Activated CD8-positive, alpha-beta memory T cell treated with anti-CD3 and anti-CD28 coated beads for 1 hour (primary cell): Measurements from ENCODE around the gene PPT2.

ENCODE experiments used
- DNase-seq, 2 donors: peaks; one replicate each; pipeline ENCODE4 v3.0.0-alpha.2; 2020; ENCODE audit warnings: low read depth in 1 of 2; ENCODE audit errors: extremely low read depth in 1 of 2

Gene PPT2

GRCh38 chr6:32151863-32152768 lies 1.8 kb upstream of the PPT2 start, which contains the start of gene PRRT1:
Gene PRRT1 (minus strand): TSS chr6:32151939. CDS start chr6:32151827, 112 bp downstream.
- no peak for DNase-seq

- no peak for DNase-seq
Measured at GRCh38 chr6:32152769-32153563, 975 bp upstream of the PPT2 start.

GRCh38 chr6:32154514-32155161 lies 697 bp downstream of the PPT2 start:
- peak in 1 of 2 donors; percentile 41 for DNase-seq

DNA sequence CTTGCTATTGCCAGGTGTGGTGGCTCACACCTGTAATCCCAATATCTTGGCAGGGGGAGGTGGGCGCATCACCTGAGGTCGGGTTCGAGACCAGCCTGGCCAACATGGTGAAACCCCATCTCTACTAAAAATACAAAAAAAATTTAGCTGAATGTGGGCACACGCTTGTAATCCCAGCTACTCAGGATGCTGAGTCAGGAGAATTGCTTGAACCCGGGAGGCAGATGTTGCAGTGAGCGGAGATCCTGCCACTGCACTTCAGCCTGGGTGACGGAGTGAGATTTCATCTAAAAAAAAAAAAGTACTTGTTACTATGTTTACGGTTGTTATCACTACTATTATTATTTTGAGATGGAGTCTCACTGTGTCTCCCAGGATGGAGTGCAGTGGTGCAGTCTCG lies 3.0 kb downstream of the PPT2 start:
- DNase-seq = no peak

DNA sequence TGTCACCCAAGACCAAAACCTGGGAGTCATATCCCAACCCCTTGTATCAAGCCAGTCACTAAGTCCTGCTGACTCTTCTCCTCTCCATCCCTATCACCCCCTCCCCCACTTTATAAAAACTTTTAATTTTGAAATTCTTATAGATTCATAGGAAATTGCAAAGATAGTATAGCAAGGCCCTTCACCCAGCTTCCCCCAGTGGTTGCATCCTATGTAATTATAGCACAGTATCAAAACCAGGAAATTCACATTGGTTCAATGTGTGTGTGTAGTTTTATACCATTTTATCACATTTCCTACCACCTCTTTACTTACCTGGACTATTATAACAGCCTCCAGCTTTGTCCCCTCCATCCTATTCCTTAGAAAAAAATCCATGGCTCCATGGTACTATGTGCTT lies 4.1 kb downstream of the PPT2 start:
- no peak for DNase-seq

GRCh38 chr6:32163559-32164258 lies 9.8 kb downstream of the PPT2 start:
- no peak for DNase-seq

DNA sequence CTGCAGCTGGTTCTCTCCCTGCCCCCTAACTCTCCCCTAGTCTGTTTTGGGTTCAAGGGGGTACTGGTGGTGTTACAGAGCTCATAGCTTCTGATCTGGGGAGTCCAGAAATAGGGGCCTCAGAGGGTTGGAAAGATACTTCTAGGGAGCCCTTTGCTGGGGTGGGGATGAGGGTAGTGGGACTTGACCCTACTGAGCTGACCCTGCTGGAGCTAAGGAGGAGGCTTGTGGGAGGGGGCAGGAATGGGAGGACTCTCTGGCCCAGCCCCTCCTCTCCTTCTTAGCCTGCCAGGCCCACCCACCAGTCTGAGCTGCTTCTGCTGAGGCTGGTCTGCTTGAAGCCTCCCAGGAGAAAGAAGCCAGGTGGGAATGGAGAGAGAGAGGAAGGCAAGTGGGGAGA lies 10.4 kb downstream of the PPT2 start, which contains the start of gene EGFL8:
EGFL8 (plus strand) TSS at position 301 of the 400 bp plus-strand sequence. CDS start 1,571 bp downstream, outside the sequence.
- DNase-seq = no peak

- DNase-seq = no peak
Measured at GRCh38 chr6:32166411-32167061, 12.6 kb downstream of the PPT2 start.

DNA sequence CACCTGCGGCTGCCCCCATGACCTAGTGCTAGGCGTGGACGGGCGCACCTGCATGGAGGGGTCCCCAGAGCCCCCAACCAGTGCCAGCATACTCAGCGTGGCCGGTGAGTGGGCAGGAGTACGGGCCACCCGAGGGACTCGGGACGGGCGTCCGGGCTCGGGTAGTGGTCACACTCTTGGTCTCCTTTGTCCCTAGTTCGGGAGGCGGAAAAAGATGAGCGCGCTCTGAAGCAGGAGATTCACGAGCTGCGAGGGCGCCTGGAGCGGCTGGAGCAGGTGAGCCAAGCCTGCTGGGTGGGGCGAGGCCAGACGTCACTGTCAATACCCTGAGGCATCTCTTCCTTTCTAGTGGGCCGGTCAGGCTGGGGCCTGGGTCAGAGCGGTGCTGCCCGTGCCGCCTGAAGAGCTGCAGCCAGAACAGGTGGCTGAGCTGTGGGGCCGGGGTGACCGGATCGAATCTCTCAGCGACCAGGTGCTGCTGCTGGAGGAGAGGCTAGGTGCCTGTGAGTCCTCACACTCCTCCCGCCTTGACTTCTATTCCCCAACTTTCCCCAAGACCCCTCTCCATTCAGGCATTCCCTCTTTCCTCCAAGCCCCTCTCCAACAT lies 13.3 kb downstream of the PPT2 start:
- no peak for DNase-seq

DNA sequence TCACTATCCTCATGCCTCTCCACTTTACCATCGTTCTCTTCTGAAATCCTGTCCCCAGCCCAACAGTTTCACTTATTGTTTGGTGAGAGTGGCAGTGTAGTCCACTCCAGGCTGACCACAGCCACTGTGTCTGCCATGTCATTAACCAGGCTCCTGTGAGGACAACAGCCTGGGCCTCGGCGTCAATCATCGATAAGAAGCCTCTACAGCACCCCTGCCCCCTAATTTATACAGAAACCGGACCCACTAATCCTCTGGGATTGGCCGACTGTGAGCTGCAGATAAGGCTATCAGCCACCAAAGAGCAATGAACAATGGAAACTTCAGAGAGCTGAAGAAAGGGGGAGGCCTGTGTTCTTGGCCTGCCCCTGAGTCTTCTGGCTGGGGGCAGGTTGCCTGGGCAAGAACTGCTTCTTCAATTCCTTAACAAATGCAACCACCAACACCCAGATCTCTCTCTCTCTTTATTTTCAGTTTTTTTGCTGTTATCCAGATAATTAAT lies 13.9 kb downstream of the PPT2 start:
- DNase-seq = no peak

DNA sequence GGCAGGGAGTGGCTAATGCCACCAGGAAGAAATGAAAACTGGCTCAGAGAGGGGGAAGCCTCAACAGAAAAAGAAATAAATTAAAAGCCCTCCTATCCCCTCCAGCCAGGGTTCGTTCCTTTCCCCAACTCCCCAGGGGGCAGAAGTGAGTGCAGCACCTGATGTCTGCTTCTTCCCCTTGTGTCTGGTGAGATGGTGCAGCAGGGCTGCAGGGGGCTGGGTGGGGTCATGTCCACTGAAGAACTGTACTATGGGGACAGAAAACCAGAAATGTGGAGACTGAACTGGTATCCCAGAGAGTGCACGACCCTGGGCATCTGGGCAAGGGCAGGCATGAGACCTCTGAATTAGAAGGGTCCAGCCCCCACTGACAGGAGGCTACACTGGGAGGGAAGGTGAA lies 14.4 kb downstream of the PPT2 start:
- no peak for DNase-seq

- DNase-seq = no peak
Measured at GRCh38 chr6:32168807-32169591, 15.1 kb downstream of the PPT2 start.

DNA sequence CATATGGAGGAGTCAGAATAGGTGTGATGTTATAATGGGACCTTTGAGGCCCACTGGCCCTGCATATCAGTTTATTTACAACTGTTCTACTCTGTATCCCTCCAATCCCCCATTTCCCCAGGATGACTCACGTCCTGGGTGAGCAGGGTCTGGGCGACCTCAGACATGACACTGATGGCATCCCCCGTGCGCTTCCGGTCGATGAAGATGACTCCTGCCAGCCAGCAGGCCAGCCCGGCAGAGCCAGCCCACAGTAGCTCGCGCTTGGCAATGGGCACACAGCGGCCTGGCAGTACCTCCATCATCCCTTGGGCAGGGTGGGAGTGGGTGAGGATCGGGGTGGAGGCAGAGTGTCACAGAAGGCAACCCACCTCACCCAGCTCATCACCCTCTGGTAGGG lies 16.4 kb downstream of the PPT2 start:
- DNase-seq = no peak

DNA sequence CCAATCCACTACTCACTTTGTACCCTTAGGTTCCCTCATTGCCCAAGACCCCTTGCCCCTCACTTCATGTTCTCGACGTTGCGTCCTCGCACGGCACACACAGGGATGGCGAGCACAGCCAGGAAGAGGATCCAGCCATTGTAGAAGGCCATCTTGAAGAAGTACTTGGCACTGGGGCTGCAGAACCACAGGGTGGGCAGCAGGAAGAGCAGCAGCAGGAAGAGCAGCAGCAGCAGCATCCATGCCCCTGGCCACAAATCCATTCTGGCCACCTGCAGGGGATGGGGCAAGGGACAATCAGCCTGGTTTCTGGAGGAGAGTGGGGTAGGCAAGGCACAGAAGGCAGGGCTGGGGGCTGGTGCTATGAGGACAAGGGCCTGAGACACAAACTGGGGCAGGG lies 17.3 kb downstream of the PPT2 start:
- no peak for DNase-seq

DNA sequence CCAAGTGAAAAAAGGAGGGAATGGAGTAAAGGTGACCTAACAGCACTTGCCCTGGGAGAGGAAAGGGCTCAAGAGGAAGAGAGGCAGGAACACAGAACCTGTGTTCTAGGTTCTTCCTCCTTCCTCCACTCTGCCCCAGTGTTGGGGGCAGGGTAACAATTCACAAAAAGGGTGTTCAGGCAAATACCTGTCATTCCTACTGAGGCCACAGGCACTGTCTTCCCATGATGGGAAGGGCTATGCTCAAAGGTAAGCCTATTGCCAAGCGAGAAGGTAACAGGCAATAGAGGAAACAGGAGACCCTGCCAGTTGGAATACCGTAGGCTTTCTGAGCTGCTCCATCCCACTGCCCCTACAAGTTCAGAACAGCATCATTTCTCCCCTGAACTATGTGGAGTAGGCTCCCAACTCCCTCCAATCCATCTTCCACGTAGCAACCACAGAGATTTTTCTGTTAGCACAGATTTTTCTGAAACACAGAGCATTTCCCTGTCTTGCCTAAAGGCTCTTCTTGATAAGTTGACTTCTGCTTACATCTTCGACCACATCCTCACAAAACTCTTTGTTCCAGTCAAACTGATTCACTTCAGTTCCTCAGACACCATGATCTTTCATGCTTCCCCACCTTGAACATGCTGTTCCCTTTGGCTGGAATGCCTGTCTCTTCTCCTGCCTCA lies 19.2 kb downstream of the PPT2 start:
- no peak for DNase-seq

DNA sequence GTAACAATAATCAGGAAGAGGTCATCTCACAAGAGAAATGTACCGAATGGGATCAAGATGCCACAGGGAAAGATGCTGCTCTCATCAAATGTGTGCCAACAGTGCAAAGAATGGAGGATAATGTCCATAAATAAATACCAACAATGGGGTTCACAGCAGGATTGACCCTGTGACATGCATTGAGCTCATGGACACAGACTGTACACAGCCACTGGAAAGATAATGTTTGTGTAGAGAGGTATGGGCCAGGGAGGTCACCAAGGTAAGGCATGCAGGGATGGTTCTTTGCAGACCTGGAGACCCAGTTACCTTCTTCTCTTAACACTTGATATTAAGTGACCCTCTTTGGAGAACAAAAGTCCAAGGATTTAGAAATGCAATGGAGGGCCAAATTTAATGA lies 20.5 kb downstream of the PPT2 start:
- DNase-seq = no peak

DNA sequence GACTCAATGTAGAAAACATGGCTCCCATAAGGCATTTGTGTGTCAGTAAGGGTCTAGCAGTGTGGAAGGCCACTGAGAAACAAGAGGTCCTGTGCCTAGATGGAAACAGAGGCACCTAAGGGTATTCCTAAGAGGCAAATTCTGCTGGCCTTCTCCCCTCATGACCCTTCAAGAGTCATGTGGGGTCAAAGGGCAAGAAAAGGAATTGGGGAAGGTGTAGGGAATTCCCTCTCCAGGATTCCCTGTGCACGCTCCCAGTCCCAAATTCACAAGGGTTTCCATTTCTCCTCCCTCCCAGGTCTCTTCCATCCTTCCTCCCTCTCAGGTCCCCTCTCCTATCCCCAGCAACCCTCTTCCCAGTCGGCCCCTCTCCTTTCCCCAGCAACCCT lies 21.4 kb downstream of the PPT2 start:
- DNase-seq = no peak
